WTC11 (cell line): ENCODE measurements around the gene PIK3CB. TPM values are rescaled to one million over a fixed set of nuclear protein-coding genes. Genes with fewer than 3 reads are reported as not detected.

Experiments
- FOXJ3 ChIP-seq: sonication (generic); formaldehyde crosslinking; IDR thresholded peaks from 2 replicates; pipeline ENCODE4 v1.9.0; 2021; ENCODE audit warnings: missing genetic modification reagents, mild to moderate bottlenecking, borderline replicate concordance
- HMGA2 ChIP-seq: fragments of 250-450 bp; sonication (Bioruptor Pico); IDR thresholded peaks from 2 replicates; pipeline ENCODE4 v1.4.0; 2021; ENCODE audit warnings: mild to moderate bottlenecking, moderate library complexity
- NFATC4 ChIP-seq: fragments of 250-450 bp; sonication (Bioruptor Pico); IDR thresholded peaks from 2 replicates; pipeline ENCODE4 v1.9.0; 2021; ENCODE audit warnings: mild to moderate bottlenecking
- RELA ChIP-seq: sonication (generic); formaldehyde crosslinking; IDR thresholded peaks from 2 replicates; pipeline ENCODE4 v1.8.1; 2022; ENCODE audit warnings: missing genetic modification reagents, mild to moderate bottlenecking, borderline replicate concordance
- SMAD3 ChIP-seq: sonication (generic); formaldehyde crosslinking; IDR thresholded peaks from 2 replicates; pipeline ENCODE4 v1.8.0; 2022; ENCODE audit warnings: missing genetic modification reagents, mild to moderate bottlenecking, borderline replicate concordance
- TEAD1 ChIP-seq: sonication (generic); formaldehyde crosslinking; IDR thresholded peaks from 2 replicates; pipeline ENCODE4 v1.8.0; 2022; ENCODE audit warnings: mild to moderate bottlenecking, missing genetic modification reagents
- ZNF121 ChIP-seq: sonication (generic); formaldehyde crosslinking; IDR thresholded peaks from 2 replicates; pipeline ENCODE4 v1.8.0; 2023; ENCODE audit warnings: missing genetic modification reagents
- ZNF263 ChIP-seq: sonication (generic); formaldehyde crosslinking; IDR thresholded peaks from 2 replicates; pipeline ENCODE4 v1.8.1; 2022; ENCODE audit warnings: low read depth, mild to moderate bottlenecking, moderate library complexity, missing genetic modification reagents
- total RNA-seq: library from RNA; stranded (reverse); gene quantifications from 3 replicates; pipeline ENCODE4 v1.2.3, GENCODE V29; 2021
- TF ChIP-seq, protein P1 (sequence below): sonication (generic); formaldehyde crosslinking; IDR thresholded peaks from 2 replicates; pipeline ENCODE4 v1.8.1; 2023; ENCODE audit warnings: mild to moderate bottlenecking, missing genetic modification reagents, borderline replicate concordance
- TF ChIP-seq, protein P2 (sequence below): sonication (generic); formaldehyde crosslinking; IDR thresholded peaks from 2 replicates; pipeline ENCODE4 v1.8.0; 2022; ENCODE audit warnings: missing genetic modification reagents
- TF ChIP-seq, protein P3 (sequence below): sonication (generic); formaldehyde crosslinking; IDR thresholded peaks from 2 replicates; pipeline ENCODE4 v1.8.0; 2022; ENCODE audit warnings: mild to moderate bottlenecking, missing genetic modification reagents
- TF ChIP-seq, protein P4 (sequence below): sonication (generic); formaldehyde crosslinking; IDR thresholded peaks from 2 replicates; pipeline ENCODE4 v1.8.1; 2022; ENCODE audit warnings: low read depth, mild to moderate bottlenecking, moderate library complexity, missing genetic modification reagents, borderline replicate concordance
- TF ChIP-seq, protein P5 (sequence below): sonication (generic); formaldehyde crosslinking; IDR thresholded peaks from 2 replicates; pipeline ENCODE4 v1.8.1; 2023; ENCODE audit warnings: mild to moderate bottlenecking, missing genetic modification reagents
- TF ChIP-seq, protein P6 (sequence below): fragments of 250-450 bp; sonication (Bioruptor Pico); IDR thresholded peaks from 2 replicates; pipeline ENCODE4 v2.1.2; 2022; ENCODE audit warnings: mild to moderate bottlenecking, moderate library complexity
- TF ChIP-seq, protein P7 (sequence below): fragments of 250-450 bp; sonication (Bioruptor Pico); IDR thresholded peaks from 2 replicates; pipeline ENCODE4 v1.9.0; 2021; ENCODE audit warnings: moderate library complexity, mild to moderate bottlenecking, inconsistent platforms, borderline replicate concordance
- TF ChIP-seq, protein P8 (sequence below): fragments of 200-600 bp; IDR thresholded peaks from 2 replicates; pipeline ENCODE4 v1.8.0; 2022; ENCODE audit warnings: antibody characterized with exemption
- TF ChIP-seq, protein P9 (sequence below): sonication (generic); formaldehyde crosslinking; IDR thresholded peaks from 2 replicates; pipeline ENCODE4 v1.8.0; 2023; ENCODE audit warnings: mild to moderate bottlenecking, missing genetic modification reagents

PIK3CB gene
- total RNA-seq, 1 experiment from 2014 or later, result 36.0 TPM

DNA sequence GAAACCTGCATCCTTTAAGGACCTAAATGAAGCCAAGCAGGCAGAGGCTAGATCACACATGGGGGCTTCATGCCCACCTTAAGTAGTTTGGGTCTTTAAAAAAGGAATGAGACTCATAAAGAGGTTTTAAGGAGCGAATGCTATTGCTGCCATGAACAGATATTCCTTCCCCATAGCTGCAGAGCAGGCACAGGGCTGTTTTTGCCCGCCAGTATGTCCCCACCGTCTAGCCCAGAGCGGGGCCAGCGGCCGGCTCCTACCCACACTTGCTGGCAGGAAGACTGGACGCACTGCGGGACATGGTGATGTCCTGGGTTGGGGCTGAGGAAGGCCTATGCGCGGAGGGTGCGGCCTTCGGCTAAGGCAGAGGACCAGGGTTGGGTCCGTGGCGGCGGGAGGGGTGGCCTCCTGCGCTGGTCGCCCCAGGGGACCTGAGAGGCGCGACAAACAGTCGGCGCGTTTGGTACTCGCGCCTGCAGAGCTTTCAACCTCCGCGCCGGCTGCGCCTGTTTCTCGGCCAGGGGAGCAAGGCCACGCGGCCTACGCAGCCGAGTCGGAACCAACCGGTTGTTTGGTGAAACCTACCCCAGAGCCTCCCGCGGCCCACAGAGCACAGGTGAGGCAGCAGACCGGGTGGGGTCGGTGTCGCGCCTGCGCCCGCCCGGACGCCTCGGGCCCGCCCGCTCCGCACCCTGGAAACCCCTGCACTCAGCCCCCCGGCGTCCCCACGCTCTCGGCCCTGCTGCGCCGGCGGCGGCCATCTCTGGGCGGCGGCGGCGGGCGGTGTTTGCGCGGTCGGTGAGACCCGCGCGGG, 226.2 kb downstream of the PIK3CB start, which contains the start of gene FAIM (continued):
- TF ChIP-seq, protein P1, sequence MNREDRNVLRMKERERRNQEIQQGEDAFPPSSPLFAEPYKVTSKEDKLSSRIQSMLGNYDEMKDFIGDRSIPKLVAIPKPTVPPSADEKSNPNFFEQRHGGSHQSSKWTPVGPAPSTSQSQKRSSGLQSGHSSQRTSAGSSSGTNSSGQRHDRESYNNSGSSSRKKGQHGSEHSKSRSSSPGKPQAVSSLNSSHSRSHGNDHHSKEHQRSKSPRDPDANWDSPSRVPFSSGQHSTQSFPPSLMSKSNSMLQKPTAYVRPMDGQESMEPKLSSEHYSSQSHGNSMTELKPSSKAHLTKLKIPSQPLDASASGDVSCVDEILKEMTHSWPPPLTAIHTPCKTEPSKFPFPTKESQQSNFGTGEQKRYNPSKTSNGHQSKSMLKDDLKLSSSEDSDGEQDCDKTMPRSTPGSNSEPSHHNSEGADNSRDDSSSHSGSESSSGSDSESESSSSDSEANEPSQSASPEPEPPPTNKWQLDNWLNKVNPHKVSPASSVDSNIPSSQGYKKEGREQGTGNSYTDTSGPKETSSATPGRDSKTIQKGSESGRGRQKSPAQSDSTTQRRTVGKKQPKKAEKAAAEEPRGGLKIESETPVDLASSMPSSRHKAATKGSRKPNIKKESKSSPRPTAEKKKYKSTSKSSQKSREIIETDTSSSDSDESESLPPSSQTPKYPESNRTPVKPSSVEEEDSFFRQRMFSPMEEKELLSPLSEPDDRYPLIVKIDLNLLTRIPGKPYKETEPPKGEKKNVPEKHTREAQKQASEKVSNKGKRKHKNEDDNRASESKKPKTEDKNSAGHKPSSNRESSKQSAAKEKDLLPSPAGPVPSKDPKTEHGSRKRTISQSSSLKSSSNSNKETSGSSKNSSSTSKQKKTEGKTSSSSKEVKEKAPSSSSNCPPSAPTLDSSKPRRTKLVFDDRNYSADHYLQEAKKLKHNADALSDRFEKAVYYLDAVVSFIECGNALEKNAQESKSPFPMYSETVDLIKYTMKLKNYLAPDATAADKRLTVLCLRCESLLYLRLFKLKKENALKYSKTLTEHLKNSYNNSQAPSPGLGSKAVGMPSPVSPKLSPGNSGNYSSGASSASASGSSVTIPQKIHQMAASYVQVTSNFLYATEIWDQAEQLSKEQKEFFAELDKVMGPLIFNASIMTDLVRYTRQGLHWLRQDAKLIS (CRISPR knock-in tag), result no peak
- TF ChIP-seq, protein P2, sequence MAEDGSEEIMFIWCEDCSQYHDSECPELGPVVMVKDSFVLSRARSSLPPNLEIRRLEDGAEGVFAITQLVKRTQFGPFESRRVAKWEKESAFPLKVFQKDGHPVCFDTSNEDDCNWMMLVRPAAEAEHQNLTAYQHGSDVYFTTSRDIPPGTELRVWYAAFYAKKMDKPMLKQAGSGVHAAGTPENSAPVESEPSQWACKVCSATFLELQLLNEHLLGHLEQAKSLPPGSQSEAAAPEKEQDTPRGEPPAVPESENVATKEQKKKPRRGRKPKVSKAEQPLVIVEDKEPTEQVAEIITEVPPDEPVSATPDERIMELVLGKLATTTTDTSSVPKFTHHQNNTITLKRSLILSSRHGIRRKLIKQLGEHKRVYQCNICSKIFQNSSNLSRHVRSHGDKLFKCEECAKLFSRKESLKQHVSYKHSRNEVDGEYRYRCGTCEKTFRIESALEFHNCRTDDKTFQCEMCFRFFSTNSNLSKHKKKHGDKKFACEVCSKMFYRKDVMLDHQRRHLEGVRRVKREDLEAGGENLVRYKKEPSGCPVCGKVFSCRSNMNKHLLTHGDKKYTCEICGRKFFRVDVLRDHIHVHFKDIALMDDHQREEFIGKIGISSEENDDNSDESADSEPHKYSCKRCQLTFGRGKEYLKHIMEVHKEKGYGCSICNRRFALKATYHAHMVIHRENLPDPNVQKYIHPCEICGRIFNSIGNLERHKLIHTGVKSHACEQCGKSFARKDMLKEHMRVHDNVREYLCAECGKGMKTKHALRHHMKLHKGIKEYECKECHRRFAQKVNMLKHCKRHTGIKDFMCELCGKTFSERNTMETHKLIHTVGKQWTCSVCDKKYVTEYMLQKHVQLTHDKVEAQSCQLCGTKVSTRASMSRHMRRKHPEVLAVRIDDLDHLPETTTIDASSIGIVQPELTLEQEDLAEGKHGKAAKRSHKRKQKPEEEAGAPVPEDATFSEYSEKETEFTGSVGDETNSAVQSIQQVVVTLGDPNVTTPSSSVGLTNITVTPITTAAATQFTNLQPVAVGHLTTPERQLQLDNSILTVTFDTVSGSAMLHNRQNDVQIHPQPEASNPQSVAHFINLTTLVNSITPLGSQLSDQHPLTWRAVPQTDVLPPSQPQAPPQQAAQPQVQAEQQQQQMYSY (CRISPR knock-in tag), result no peak
- TF ChIP-seq HMGA2 (no peak), SMAD3 (CRISPR knock-in tag) (peak; percentile 87), NFATC4 (CRISPR knock-in tag) (no peak), TEAD1 (peak; percentile 62), ZNF121 (no peak), RELA (CRISPR knock-in tag) (no peak; the same call in 1 of the 2 replicates), FOXJ3 (no peak), ZNF263 (CRISPR knock-in tag) (0 out of 2 replicates have a peak, but pooled peaks have one; percentile 29)
- TF ChIP-seq, protein P3, sequence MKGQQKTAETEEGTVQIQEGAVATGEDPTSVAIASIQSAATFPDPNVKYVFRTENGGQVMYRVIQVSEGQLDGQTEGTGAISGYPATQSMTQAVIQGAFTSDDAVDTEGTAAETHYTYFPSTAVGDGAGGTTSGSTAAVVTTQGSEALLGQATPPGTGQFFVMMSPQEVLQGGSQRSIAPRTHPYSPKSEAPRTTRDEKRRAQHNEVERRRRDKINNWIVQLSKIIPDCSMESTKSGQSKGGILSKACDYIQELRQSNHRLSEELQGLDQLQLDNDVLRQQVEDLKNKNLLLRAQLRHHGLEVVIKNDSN (CRISPR knock-in tag), result peak; percentile 42; the same call in 1 of the 2 replicates
- TF ChIP-seq, protein P4, sequence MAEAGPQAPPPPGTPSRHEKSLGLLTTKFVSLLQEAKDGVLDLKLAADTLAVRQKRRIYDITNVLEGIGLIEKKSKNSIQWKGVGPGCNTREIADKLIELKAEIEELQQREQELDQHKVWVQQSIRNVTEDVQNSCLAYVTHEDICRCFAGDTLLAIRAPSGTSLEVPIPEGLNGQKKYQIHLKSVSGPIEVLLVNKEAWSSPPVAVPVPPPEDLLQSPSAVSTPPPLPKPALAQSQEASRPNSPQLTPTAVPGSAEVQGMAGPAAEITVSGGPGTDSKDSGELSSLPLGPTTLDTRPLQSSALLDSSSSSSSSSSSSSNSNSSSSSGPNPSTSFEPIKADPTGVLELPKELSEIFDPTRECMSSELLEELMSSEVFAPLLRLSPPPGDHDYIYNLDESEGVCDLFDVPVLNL (CRISPR knock-in tag), result 0 out of 2 replicates have a peak, but pooled peaks have one; percentile 37
- TF ChIP-seq, protein P5, sequence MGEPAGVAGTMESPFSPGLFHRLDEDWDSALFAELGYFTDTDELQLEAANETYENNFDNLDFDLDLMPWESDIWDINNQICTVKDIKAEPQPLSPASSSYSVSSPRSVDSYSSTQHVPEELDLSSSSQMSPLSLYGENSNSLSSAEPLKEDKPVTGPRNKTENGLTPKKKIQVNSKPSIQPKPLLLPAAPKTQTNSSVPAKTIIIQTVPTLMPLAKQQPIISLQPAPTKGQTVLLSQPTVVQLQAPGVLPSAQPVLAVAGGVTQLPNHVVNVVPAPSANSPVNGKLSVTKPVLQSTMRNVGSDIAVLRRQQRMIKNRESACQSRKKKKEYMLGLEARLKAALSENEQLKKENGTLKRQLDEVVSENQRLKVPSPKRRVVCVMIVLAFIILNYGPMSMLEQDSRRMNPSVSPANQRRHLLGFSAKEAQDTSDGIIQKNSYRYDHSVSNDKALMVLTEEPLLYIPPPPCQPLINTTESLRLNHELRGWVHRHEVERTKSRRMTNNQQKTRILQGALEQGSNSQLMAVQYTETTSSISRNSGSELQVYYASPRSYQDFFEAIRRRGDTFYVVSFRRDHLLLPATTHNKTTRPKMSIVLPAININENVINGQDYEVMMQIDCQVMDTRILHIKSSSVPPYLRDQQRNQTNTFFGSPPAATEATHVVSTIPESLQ, result no peak
- TF ChIP-seq, protein P6, sequence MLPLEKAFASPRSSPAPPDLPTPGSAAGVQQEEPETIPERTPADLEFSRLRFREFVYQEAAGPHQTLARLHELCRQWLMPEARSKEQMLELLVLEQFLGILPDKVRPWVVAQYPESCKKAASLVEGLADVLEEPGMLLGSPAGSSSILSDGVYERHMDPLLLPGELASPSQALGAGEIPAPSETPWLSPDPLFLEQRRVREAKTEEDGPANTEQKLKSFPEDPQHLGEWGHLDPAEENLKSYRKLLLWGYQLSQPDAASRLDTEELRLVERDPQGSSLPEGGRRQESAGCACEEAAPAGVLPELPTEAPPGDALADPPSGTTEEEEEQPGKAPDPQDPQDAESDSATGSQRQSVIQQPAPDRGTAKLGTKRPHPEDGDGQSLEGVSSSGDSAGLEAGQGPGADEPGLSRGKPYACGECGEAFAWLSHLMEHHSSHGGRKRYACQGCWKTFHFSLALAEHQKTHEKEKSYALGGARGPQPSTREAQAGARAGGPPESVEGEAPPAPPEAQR (CRISPR knock-in tag), result no peak
- TF ChIP-seq, protein P7, sequence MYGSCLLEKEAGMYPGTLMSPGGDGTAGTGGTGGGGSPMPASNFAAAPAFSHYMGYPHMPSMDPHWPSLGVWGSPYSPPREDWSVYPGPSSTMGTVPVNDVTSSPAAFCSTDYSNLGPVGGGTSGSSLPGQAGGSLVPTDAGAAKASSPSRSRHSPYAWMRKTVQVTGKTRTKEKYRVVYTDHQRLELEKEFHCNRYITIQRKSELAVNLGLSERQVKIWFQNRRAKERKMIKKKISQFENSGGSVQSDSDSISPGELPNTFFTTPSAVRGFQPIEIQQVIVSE (CRISPR knock-in tag), result no peak
- TF ChIP-seq, protein P8, sequence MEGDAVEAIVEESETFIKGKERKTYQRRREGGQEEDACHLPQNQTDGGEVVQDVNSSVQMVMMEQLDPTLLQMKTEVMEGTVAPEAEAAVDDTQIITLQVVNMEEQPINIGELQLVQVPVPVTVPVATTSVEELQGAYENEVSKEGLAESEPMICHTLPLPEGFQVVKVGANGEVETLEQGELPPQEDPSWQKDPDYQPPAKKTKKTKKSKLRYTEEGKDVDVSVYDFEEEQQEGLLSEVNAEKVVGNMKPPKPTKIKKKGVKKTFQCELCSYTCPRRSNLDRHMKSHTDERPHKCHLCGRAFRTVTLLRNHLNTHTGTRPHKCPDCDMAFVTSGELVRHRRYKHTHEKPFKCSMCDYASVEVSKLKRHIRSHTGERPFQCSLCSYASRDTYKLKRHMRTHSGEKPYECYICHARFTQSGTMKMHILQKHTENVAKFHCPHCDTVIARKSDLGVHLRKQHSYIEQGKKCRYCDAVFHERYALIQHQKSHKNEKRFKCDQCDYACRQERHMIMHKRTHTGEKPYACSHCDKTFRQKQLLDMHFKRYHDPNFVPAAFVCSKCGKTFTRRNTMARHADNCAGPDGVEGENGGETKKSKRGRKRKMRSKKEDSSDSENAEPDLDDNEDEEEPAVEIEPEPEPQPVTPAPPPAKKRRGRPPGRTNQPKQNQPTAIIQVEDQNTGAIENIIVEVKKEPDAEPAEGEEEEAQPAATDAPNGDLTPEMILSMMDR, result no peak
- TF ChIP-seq, protein P9, sequence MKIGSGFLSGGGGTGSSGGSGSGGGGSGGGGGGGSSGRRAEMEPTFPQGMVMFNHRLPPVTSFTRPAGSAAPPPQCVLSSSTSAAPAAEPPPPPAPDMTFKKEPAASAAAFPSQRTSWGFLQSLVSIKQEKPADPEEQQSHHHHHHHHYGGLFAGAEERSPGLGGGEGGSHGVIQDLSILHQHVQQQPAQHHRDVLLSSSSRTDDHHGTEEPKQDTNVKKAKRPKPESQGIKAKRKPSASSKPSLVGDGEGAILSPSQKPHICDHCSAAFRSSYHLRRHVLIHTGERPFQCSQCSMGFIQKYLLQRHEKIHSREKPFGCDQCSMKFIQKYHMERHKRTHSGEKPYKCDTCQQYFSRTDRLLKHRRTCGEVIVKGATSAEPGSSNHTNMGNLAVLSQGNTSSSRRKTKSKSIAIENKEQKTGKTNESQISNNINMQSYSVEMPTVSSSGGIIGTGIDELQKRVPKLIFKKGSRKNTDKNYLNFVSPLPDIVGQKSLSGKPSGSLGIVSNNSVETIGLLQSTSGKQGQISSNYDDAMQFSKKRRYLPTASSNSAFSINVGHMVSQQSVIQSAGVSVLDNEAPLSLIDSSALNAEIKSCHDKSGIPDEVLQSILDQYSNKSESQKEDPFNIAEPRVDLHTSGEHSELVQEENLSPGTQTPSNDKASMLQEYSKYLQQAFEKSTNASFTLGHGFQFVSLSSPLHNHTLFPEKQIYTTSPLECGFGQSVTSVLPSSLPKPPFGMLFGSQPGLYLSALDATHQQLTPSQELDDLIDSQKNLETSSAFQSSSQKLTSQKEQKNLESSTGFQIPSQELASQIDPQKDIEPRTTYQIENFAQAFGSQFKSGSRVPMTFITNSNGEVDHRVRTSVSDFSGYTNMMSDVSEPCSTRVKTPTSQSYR (CRISPR knock-in tag), result no peak
